GOT3 (cell line): Measurements from ENCODE around the gene ZNF592.
"Not testable (repeated sequence)": the region's sequence is repeated elsewhere in the genome, so short reads cannot be mapped to it uniquely, and the experiment has no call there.

Experiments
- DNase-seq: peaks from one replicate; lab custom pipeline; 2025; ENCODE audit warnings: mixed read lengths; lab: John Stamatoyannopoulos, UW

Gene ZNF592, protein sequence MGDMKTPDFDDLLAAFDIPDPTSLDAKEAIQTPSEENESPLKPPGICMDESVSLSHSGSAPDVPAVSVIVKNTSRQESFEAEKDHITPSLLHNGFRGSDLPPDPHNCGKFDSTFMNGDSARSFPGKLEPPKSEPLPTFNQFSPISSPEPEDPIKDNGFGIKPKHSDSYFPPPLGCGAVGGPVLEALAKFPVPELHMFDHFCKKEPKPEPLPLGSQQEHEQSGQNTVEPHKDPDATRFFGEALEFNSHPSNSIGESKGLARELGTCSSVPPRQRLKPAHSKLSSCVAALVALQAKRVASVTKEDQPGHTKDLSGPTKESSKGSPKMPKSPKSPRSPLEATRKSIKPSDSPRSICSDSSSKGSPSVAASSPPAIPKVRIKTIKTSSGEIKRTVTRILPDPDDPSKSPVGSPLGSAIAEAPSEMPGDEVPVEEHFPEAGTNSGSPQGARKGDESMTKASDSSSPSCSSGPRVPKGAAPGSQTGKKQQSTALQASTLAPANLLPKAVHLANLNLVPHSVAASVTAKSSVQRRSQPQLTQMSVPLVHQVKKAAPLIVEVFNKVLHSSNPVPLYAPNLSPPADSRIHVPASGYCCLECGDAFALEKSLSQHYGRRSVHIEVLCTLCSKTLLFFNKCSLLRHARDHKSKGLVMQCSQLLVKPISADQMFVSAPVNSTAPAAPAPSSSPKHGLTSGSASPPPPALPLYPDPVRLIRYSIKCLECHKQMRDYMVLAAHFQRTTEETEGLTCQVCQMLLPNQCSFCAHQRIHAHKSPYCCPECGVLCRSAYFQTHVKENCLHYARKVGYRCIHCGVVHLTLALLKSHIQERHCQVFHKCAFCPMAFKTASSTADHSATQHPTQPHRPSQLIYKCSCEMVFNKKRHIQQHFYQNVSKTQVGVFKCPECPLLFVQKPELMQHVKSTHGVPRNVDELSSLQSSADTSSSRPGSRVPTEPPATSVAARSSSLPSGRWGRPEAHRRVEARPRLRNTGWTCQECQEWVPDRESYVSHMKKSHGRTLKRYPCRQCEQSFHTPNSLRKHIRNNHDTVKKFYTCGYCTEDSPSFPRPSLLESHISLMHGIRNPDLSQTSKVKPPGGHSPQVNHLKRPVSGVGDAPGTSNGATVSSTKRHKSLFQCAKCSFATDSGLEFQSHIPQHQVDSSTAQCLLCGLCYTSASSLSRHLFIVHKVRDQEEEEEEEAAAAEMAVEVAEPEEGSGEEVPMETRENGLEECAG (N-terminal part only)

DNA sequence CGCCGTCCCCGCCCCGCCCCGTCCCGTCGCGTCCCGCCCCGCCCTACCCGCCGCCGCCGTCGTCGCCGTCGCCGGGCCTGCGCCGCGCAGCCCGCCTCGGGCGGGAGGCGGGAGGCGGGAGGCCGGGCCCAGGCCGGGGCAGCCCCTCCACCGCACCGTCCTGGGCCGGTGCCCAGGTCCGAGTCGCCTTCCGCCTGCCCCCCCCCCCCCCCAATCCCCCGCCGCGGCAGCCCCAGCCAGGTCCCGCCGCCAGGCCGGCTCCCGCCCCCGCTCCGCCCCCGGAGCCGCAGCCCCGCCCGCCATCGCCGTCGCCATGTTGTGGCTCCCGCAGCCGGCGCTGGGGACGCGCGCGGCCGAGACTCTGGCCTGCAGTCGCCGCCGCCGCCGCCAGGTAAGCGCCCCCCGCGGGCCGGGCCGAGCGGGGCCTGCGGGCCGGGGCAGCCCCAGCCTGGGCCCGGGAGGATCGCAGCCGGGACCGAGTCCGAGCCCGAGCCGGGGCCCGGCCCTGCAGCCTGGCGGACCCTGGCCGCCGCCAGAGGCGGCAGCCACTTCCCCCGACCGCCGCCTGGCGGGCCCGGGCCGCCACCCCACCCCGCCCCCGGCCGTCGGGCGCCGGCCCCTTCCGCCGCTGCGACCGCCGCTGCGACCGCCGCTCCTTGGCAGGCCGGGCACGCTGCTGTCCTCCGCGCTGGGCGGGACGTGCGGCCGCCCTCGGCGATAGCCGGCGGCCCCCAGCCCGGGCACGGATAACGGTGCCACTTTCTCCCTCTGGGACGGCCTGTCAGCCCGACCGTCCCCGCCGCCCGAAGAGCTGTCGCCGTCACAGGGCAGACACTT, at the start of gene ZNF592:
ZNF592 (plus strand) TSS at position 319 of the 837 bp plus-strand sequence. CDS start 34,084 bp downstream, outside the sequence.
- DNase-seq: peak; percentile 58

DNA sequence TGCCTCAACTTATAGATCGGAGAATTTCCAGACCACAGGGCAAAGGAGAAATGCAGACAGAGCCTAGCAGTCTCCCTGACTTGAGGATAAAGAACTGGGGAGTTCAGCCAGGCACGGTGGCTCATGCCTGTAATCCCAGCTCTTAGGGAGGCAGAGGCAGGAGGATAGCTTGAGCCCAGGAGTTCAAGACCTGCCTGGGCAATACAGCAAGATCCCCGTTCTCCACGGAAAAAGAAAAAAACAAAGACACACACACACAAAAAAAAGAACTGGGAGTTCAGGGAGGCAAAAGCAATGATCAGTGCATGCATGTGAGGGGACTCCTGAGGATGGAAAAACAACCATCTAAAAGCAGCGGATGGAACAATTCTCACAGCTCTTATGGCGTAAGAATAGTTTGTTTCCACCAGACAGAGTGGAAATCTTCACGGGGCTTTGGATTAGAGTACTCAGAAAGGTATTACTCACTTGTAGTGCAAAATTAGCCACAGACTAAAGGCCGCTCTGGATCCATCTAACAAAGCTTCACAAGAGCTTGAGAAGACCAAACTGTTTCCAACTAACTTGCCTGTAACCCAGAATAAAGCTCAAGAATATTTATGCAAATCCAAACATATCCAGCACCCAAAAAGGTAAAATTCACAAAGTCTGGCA, 48.7 kb upstream of the ZNF592 start:
- DNase-seq: no peak

DNA sequence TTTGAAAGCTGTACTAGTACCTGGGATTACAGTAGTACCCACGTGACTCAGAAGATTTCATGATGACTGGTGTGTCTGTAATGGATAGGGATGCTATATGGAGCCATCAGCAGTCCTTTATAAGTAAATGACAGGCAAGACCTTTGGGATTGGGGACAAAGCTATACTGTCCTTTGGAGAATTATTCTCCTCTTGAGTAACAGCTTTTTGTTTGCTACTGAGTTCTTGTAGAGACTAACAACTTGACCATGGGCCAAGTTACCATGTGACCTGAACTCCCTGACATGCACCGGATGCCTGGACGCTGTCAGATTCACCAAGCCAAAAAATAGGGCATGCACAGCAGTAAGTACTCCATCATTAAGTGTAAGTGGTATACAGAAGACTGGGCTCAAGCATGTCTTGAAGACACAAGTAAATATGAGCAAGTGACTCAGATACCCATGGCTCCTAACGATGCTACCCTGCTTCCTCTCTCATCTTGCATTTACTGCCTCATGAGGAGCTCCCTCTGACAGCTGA, 45.4 kb upstream of the ZNF592 start:
- no peak for DNase-seq

DNA sequence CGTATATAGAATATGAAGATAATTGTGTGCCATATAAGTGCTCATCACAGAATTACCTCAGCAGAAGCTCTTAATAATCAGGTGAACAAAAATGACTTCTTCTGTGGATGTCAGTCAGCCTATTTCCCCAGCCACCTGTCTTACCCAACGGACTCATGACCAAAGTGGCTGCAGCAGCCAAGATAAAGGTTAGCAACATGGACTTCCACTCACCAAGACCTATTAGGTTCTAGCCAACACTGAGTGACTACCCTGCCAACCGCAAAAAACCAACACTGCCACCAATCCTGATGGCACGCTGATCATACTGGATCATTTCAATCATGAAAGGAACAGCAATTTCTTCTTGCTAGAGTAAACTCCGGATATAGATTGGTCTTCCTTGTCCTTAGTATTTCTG, 44.6 kb upstream of the ZNF592 start:
- DNase-seq: no peak

DNA sequence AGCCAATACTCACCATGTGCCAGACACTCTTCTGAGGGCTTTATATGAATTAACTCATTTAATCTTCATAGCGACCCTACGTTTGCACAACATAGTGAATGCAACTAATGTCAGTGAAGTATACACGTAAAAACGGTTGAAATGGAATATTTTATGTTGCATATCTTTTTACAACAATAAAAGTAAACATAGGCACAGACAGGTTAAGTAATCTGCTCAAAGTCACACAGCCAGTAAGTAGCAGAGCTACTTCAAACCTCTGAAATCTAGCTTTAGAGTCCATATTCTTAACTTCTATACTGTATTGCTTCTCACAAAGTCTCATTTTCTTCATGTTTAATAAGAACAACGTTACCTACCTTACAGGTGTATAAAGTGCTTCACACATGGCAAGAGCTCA, 34.0 kb upstream of the ZNF592 start:
- no peak for DNase-seq

DNA sequence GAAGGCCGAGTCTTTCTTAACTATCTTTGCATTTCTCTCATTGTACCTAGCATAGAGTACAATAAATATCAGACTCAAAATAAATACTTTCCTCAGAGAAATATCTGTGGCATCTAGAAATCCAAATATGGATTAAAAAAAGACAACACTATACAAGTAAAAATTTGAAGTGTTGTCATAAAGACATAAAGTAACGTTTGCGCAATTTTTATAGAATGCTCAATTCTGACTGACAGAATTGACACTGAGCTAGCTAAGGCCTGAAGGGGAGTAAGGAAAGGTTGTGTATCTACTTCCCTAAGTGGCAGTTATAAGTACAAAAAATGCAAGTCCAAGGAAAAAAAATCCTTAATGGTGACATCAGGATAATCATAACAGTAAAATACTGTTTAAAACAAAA, 33.6 kb upstream of the ZNF592 start:
- DNase-seq: no peak

DNA sequence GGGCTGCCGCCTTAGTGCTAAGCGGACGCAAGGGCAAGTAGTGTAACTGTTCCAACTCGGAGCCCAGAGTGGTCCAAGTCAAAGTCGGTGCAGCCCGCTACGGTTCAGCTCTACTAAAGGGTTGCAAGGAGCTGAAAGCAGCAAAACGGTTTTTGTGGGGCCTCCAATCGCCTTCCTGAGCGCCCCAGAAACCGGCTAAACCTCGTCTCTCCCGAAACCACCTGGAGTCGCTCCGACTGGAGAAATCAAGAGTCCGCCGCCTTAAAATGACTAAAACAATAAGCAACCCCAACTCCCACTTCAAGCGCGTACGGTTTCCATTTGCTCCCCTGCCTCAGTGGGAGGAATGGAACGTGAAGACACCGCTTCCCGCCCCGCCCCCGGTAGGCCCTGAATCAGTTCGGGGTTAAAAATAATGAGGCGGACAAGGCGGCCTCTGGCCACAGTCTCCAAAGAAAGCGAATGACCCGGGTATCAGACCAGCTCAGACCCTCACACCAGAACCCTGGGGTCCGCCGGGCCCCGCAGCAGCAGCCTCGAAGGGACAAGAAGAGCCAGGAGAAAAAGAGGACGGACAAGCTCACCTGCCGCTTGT, 32.9 kb upstream of the ZNF592 start:
- no peak for DNase-seq

DNA sequence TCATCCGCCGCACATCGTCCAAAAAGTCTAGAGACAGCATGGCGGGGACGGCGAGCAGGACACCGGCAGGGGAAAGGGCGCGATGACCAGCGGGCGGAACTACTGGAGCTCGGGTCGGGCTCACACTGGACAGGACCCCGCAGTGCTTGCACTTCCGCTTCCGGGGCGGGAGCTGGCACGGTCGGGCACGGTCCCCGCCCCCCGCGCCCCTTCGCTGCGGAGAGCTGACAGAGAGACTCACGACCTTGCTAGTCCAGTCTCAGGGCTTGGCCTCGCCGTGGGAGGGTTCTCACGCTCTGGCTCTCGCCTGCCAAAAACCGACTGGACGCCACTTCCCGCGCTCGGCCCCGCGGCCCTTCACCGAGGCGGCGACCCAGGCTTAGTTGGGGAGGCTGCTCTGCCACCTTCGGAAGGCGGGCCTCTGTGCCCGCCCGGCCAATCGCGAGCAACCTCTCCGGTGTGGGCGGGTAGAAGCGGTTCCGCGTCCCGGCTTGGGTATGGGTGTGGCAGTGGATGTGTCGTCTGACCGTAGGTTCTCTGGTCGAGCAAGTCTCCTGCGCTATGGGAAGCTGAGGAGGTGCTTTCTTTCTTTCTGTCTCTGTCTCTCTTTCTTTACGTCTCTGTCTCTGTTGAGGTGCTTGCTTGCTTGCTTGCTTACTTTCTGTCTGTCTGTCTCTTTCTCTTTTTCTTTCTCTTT, 32.2 kb upstream of the ZNF592 start, which contains the start of gene SEC11A:
SEC11A (minus strand) TSS at position 104 of the 697 bp plus-strand sequence; CDS start at position 40, 64 bp downstream.
- DNase-seq: peak; percentile 94

DNA sequence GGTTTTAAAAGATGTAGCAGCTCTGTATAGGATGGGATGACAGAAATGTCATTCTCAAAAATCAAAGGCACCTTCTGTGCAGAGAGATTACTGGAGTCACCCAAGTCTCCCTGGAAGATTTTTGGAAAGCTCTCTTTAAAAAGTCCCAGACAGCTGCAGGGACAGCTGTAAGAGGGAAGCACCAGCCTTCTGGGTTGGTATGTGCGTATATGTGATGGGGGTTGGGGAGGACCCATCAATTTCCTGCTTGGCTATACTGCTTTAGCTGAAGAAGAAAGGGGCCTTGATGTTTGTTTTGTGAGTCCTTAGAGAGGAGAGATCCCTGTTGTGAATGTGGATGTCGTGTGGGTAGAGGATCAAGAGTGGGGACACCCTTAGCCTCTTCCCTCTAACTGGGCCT, 27.0 kb upstream of the ZNF592 start:
- no peak for DNase-seq

DNA sequence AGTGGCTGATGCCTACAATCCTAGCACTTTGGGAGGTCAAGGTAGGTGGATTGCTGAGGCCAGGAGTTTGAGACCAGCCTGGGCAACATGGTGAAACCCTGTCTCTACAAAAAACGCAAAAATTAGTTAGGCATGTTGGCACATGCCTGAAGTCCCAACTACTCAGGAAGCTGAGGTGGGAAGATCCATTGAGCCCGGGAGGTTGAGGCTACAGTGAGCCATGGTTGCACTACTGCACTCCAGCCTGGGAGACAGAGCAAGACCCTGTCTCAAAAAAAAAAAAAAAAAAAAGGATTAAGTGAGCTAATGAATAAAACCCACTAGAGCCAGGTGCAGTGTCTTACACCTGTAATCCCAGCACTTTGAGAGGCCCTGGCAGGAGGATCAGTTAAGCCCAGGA, 25.8 kb upstream of the ZNF592 start:
- no peak for DNase-seq

DNA sequence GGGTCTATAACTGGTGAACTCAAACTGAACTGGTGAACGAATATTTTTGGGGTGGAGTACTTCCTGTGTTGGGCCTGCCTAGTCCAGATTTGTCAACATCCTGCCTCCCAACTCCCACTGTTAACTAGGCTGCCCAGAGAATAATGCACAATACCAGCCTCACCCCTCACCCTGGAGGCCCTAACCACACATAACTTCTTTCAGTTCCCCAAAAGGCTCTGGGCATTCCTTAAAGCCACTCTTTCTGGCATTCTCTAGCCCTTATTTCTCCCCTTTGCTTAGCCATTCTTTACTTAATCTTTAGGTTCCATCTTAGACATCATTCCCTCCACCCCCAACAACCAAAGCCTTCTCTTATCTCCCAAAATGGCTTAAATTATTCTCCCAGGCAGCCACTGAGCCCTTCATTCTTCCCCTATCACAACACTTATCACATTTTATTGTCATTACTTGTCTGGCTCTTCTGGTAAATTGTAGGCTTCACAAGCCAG, 23.3 kb upstream of the ZNF592 start:
- no peak for DNase-seq

DNA sequence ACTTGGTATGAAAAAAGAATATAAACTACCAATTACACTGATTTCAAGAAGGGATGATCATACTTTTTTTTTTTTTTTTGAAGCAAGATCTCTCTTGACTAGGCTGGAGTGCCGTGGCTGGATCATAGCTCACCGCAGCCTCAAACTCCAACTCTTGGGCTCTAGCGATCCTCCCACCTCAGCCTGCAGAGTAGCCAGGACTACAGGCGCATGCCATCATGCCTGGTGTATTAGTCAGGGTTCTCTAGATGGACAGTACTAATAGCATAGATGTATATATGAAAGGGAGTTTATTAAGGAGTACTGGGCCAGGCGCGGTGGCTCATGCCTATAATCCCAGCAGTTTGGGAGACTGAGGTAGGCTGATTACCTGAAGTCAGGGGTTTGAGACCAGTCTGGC, 21.0 kb upstream of the ZNF592 start:
- DNase-seq: no peak

DNA sequence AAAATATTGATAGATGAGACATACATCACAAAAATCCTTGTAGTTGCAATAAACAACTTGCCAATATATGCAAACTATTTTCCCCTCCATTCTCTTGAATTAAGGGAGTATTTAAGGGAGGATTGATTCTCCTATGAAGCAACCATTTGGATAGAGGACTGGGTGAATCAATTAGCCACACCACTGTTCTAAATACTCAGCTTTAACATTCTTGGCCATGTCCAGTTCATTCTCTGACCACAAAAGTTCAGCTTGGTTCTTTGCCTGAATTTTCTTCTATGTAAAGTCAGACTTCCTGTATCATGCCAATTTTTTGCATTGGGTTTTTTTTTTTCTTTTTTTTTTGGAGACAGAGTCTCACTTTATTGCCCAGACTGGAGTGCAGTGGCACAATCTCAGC, 16.6 kb upstream of the ZNF592 start:
- no peak for DNase-seq

DNA sequence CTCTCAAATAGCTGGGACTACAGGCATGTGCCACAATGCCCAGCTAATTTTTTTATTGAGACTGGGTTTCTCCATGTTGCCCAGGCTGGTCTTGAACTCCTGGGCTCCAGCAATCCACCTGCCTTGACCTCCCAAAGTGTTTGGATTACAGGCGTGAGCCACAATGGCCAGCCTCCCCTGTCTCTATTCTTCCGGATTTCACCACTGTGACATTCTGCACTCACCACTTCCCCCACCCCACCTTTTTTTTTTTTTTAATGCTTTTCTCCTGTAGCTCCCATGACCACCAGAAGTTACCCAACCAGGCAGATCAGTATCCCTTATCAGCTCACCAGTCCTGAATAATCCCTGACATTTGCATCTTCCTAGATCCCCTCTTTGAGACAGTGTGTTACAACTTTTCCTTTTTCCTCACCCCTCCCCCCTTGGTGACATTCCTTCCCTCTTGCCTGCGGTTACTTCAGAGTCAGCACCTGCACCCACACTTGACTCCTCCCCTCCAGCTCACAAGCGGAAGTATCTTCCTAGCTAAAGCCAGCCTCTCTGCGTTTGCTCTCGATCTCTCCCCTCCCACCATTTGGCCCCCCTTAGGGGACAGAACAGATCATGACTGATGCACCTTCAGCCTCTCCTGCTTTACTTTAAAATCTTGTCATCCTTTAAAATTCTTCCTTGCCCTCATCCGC, 13.5 kb upstream of the ZNF592 start:
- no peak for DNase-seq

DNA sequence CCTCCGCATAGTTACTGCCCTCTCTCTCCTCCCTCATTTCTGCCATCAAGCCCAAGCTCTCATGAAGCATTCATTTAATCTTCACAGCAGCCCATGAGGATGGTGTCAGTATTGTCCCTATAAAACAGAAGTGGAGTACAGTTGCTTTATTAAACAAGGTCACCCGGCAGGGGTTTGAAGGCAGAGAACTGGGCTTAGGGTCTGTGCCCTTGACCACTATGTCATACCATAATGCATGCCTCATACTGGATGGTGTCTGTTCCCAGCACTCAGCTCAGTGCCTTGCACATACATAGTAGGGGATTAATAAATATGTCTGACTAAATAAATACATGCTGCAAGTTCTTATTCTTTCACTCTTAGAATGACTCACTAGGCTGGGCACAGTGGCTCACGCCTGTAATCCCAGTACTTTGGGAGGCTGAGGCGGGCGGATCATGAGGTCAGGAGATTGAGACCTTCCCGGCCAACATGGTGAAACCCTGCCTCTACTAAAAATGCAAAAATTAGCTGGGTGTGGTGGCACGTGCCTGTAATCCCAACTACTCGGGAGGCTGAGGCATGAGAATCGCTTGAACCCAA, 12.8 kb upstream of the ZNF592 start:
- not testable (repeated sequence) for DNase-seq

DNA sequence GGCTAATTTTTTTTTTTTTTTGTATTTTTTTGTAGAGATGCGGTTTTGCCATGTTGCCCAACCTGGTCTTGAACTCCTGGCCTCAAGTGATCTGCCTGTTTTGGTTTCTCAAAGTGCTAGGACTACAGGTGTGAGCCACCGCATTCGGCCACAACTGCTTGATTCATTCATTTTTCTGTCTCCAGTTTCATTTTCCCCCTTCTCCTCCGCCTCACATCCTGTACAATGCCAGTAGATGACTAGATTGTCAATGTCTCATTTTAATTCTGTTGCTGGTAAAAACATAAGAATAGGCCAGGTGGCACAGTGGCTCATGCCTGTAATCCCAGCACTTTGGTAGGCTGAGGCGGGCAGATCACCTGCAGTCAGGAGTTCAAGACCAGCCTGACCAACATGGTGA, 12.0 kb upstream of the ZNF592 start:
- no peak for DNase-seq

DNA sequence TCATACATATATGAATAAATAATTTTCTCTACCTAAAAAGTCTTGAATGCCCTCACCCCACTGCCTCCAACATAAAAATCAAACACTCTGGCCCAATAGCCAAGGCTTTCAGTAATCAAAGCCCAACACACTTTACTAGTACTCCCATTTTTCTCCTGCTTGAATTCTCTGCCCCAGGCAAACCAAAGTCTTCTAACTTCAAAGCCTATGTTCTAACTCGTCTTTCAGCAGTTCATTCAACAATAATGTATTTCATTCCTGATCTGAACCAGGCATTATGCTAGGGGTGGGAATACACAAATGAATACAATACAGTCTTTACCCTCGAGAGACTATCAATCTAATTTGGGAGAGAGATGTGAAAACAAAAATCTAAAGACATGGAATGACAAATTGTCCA, 11.4 kb upstream of the ZNF592 start:
- DNase-seq: no peak

DNA sequence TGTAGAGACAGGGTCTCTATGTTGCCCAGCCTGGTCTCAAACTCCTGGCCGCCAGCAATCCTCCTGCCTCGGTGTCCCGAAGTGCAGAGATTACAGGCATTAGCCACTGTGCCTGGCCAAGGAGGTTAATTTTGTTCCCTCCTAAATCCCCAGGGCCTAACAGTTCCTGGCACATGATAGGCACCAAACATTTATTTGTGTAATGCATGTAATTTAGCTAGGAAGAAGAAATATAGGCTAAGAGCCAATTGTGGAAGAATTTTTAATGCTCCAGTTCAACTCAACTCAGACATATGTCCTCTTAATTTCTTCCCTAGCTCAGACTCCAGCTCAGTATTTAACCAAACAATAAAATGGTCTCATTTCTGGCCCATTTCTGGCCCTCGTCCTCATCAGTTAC, 7.7 kb upstream of the ZNF592 start:
- DNase-seq: no peak
